Spleen (tissue), 11 donors: Measurements from ENCODE around the gene CTDSPL. TPM values are rescaled to one million over a fixed set of nuclear protein-coding genes. Genes with fewer than 3 reads are reported as not detected.

Experiments
- DNase-seq: peaks from one replicate; pipeline ENCODE4 v3.0.0-alpha.2; 2020
- H3K27ac ChIP-seq, 8 donors: fragments of 200-600 bp; sonication (generic) in 7 of 8; 1 replicate in 4 of 8; 2 replicates in 4 of 8; pipeline versions ENCODE4 v1.5.0 to v1.8.0; 2016 to 2021; ENCODE audit warnings: inconsistent platforms in 4 of 8, mild to moderate bottlenecking in 4 of 8, moderate library complexity in 1 of 8
- H3K27me3 ChIP-seq, 7 donors: fragments of 200-600 bp; sonication (generic) in 6 of 7; replicated peaks in 1 of 7; 1 replicate in 4 of 7; 2 replicates in 3 of 7; pipeline versions ENCODE4 v1.5.0 to v1.8.0; 2016 to 2021; ENCODE audit warnings: inconsistent platforms in 3 of 7, mild to moderate bottlenecking in 1 of 7
- H3K36me3 ChIP-seq, 6 donors: fragments of 200-600 bp; sonication (generic) in 5 of 6; 1 replicate in 4 of 6; 2 replicates in 2 of 6; pipeline versions ENCODE4 v1.5.0 to v1.8.0; 2016 to 2021; ENCODE audit warnings: inconsistent platforms in 2 of 6
- H3K4me1 ChIP-seq, 6 donors: fragments of 200-600 bp; sonication (generic) in 5 of 6; 1 replicate in 3 of 6; 2 replicates in 3 of 6; pipeline versions ENCODE4 v1.5.0 to v1.8.0; 2016 to 2021; ENCODE audit warnings: inconsistent platforms in 3 of 6
- H3K4me3 ChIP-seq, 8 donors: fragments of 200-600 bp; sonication (generic) in 7 of 8; 1 replicate in 4 of 8; 2 replicates in 4 of 8; pipeline versions ENCODE4 v1.5.0 to v1.8.0; 2016 to 2021; ENCODE audit warnings: inconsistent platforms in 4 of 8, mild to moderate bottlenecking in 4 of 8, moderate library complexity in 2 of 8
- H3K9me3 ChIP-seq, 8 donors: fragments of 200-600 bp; sonication (generic) in 7 of 8; 1 replicate in 4 of 8; 2 replicates in 4 of 8; pipeline versions ENCODE4 v1.5.0 to v1.8.0; 2016 to 2021; ENCODE audit warnings: inconsistent platforms in 4 of 8
- POLR2A ChIP-seq, 3 donors: fragments of 450-650 bp; IDR thresholded peaks; one replicate each; pipeline ENCODE4 v1.5.1; 2017; ENCODE audit warnings: antibody characterized with exemption in 3 of 3, mild to moderate bottlenecking in 1 of 3
- POLR2AphosphoS5 ChIP-seq, 3 donors: sonication (generic); formaldehyde crosslinking; IDR thresholded peaks; one replicate each; pipeline ENCODE4 v1.5.1; 2017; ENCODE audit warnings: antibody characterized with exemption in 3 of 3
- WGBS, 5 donors: extraction: QIAGEN DNeasy Blood & Tissue Kit in 3 of 5; methylation state at CpG; one replicate each; pipeline versions ENCODE4 v1.1.5 to v1.1.7; 2013 to 2018; 5-methylcytosine and 5-hydroxymethylcytosine counted together
- intact Hi-C: fragments of 100-400 bp; cut with DNase I; formaldehyde crosslinking; loops from one replicate; pipeline ENCODE4 v1.15.0; 2023; ENCODE audit warnings: low total_unique reads
- polyA plus RNA-seq, 3 donors: library from polyadenylated mRNA; stranded (reverse); fragments of 200-250 nt; gene quantifications; one replicate each; pipeline ENCODE4 v1.2.1, GENCODE V29; 2013
- total RNA-seq, 7 donors: library from RNA; depleted of rRNA in 3 of 7; stranded (reverse); fragments of >200 nt in 3 of 7; fragmentation: NEBNext Ultra II Directional in 4 of 7; extraction: Animal tissue kit (Norgen Biotek cat#: 25700) in 4 of 7; gene quantifications; one replicate each; pipeline versions ENCODE4 v1.1.0 to v1.2.1, GENCODE V29; 2016 to 2021
- TF ChIP-seq, protein P1 (sequence below), 11 experiments: fragments of 200-600 bp in 7 of 11; fragments of 450-650 bp in 4 of 11; sonication (generic) in 4 of 11; IDR thresholded peaks in 8 of 11; conservative IDR thresholded peaks in 3 of 11; 1 replicate in 7 of 11; 2 replicates in 4 of 11; pipeline versions ENCODE4 v1.4.0 to v1.8.0; 2016 to 2021; ENCODE audit warnings: antibody characterized with exemption in 11 of 11, inconsistent platforms in 4 of 11, mild to moderate bottlenecking in 1 of 11
- donor health status: healthy with polysubstance abuse.
- donor health status: DM: no; HTN: no; CAD: no; lungs with moderate emphysema.
- donor health status: DM: no; HTN: no; CAD: no.
- donor health status: Bipolar disorder and iron deficiency.
- donor health status: healthy.
- donor health status: DM: no; HTN: no; CAD: no.
- donor health status: DM: yes; HTN: yes; CAD: no.

CTDSPL gene
- total and polyA plus RNA-seq, 10 donors, result 3.9 to 46.0 (median 26.2) TPM

DNA sequence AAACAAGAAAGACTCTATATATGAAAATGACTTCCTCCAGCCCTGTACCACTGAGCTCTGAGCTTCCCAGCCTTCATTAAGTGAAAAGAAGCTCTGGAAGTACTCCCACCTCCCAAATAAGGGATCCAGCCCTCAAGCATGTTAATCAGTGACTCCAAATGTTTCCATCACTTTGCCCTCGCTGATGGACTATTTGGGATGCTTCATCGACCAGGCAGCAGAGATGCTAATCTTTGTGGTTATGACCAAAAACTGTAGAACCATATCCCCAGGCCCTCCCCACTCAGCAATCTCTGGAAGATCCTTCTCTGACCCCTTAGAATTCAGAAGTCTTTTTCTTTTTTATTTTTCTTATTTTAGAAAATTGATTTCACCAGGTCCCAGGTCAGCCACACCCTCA, 2.3 kb upstream of the CTDSPL start:
- Histone ChIP-seq H3K4me1 (peaks cover 4 to 48% (median 28%) of the 10 kb centered on the region in 6 donors), H3K27me3 (peaks cover 0 to 42% (median 6%) of the 10 kb centered on the region in 7 donors), H3K27ac (peak overlapping the region in 6 of 8 donors; percentile 61 to 86 (median 82)), H3K36me3 (no peaks in the 10 kb centered on the region), H3K4me3 (no peak overlapping the region), H3K9me3 (no peaks in the 10 kb centered on the region)
- TF ChIP-seq POLR2A (IDR thresholded peaks at IDR 0.05) (no peak), POLR2AphosphoS5 (IDR thresholded peaks at IDR 0.05) (no peak)
- TF ChIP-seq, protein P1, sequence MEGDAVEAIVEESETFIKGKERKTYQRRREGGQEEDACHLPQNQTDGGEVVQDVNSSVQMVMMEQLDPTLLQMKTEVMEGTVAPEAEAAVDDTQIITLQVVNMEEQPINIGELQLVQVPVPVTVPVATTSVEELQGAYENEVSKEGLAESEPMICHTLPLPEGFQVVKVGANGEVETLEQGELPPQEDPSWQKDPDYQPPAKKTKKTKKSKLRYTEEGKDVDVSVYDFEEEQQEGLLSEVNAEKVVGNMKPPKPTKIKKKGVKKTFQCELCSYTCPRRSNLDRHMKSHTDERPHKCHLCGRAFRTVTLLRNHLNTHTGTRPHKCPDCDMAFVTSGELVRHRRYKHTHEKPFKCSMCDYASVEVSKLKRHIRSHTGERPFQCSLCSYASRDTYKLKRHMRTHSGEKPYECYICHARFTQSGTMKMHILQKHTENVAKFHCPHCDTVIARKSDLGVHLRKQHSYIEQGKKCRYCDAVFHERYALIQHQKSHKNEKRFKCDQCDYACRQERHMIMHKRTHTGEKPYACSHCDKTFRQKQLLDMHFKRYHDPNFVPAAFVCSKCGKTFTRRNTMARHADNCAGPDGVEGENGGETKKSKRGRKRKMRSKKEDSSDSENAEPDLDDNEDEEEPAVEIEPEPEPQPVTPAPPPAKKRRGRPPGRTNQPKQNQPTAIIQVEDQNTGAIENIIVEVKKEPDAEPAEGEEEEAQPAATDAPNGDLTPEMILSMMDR (IDR thresholded peaks at IDR 0.05 in 8 of 11, conservative IDR thresholded peaks at IDR 0.05 in 3 of 11), result no peak
- WGBS, 5 donors, result 44 to 66% (median 55%) methylated on average over 2 of the region's 2 CpGs
- intact Hi-C loops, result loop anchor here (5.0 kb wide), 1 partner anchor 108 kb away; no protein-coding TSS in a partner anchor
- DNase-seq, result no peak

DNA sequence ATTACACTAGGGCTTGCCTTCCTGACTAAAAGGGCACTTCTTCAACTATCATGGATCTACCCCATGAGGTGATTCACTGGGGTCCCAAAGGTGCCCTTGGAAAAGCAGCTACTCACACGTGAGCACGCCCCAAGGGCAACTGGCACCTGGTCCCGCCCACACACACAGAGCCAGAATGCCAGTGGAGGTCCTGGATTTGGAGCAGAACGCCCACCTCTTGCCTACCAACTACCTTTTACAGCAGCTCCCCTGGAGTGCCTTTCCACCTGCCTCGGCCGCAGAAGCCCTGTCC, 1.8 kb upstream of the CTDSPL start:
- intact Hi-C loops, result loop anchor here (5.0 kb wide), 1 partner anchor 107 kb away; no protein-coding TSS in a partner anchor
- WGBS, 5 donors, result 82 to 85% (median 84%) methylated on average over 6 of the region's 6 CpGs
- TF ChIP-seq, protein P1 (IDR thresholded peaks at IDR 0.05 in 8 of 11, conservative IDR thresholded peaks at IDR 0.05 in 3 of 11), result no peak
- peak overlapping the region in 3 of 8 donors; percentile 57 to 77 (median 60) for H3K4me3 ChIP-seq
- peak overlapping the region in 7 of 8 donors; percentile 60 to 86 (median 81) for H3K27ac ChIP-seq
- peaks cover 0 to 42% (median 6%) of the 10 kb centered on the region in 7 donors for H3K27me3 ChIP-seq
- DNase-seq, result no peak
- no peaks in the 10 kb centered on the region for H3K9me3 ChIP-seq
- no peaks in the 10 kb centered on the region for H3K36me3 ChIP-seq
- H3K4me1 ChIP-seq, result peaks cover 4 to 52% (median 30%) of the 10 kb centered on the region in 6 donors

DNA sequence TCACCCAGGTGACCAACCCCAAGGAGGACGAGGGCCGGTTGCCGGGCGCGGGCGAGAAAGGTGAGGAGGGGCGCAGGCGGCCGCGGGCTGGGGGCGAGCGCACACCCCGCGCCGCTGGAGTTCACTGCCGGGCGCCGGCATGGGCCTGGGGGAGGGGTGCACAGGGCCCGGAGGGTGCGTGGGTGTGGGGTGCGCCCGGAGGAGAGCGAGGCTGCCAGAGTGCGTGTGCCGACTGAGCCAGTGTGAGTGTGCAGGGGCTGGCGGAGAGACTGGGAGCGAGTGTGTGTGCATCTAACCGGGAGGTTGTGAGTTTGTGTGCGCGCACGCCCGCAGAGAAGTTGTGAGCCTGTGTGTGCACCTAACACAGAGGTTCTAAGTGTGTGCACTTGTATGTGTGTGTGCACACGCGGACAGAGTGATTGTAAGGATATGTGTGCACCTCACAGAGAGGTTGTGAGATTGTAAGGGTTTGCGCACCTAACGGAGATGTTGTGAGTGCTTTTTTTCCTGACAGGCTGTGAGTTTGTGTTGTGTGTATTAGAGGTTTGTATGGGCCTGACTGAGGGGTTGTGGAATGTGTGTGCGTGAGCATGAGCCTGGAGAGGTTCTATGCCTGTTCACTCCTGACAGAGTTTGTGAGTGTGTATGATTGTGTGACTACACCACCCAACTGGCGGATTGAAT, 681 bp downstream of the CTDSPL start:
- H3K27me3 ChIP-seq, result peaks cover 0 to 42% (median 6%) of the 10 kb centered on the region in 7 donors
- H3K36me3 ChIP-seq, result no peaks in the 10 kb centered on the region
- peaks cover 4 to 56% (median 31%) of the 10 kb centered on the region in 6 donors for H3K4me1 ChIP-seq
- H3K4me3 ChIP-seq, result peak overlapping the region; percentile 44 to 77 (median 58)
- no peak for TF ChIP-seq POLR2A (IDR thresholded peaks at IDR 0.05)
- TF ChIP-seq POLR2AphosphoS5 (IDR thresholded peaks at IDR 0.05), result peak in 1 of 3 donors; percentile 28
- 6 to 19% (median 12%) methylated on average over 25 to 38 of the region's 38 CpGs for WGBS, 5 donors
- DNase-seq, result peak; percentile 83
- peak overlapping the region in 6 of 8 donors; percentile 55 to 82 (median 72) for H3K27ac ChIP-seq
- no peaks in the 10 kb centered on the region for H3K9me3 ChIP-seq
- intact Hi-C loops, result no loop called here

DNA sequence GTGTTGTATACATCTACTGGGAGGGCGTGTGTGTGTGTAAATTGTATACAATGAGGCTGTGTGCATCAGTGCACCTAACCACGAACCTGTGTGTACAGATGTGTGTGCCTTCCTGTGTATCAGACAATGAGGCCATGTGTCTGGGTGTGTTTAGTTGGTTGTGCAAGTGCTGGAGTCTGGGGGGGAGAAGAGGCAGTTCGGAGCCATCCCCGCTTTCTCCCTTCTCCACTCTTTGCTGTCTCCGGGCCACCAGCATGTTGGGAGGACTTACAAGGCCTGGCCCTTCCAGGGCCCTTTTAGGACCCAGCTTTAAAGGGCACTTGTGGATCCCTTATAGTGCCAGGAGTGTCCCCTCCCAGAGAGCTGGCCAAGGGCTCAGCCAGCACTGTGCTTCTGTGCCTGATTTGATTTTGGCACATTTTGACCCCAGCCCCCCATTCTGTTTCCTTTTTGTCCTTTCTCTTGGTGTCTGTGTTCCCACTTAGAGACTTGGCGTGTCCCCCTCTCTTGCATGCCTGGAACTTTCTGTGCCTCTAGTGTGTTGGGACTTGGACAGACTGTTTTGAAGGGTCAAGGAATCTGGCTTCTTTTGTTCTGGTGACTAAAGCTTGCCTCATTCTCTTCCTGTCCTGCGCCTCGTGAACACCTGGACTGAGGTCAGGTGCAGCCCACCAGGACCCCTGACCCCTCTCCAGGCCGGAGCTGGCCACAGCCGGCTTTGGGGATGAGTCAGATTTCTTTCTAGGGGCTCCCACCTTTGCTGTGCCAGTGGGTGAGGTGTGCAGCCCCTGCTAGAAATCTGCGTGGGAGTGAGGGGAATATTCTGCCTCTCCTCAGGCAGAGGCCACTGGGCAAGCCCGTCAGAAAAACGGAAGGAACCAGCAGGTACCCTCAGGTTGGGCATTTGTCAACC, 1.5 kb downstream of the CTDSPL start:
- TF ChIP-seq POLR2A (IDR thresholded peaks at IDR 0.05) (no peak), POLR2AphosphoS5 (IDR thresholded peaks at IDR 0.05) (no peak)
- TF ChIP-seq, protein P1 (IDR thresholded peaks at IDR 0.05 in 8 of 11, conservative IDR thresholded peaks at IDR 0.05 in 3 of 11), result no peak
- intact Hi-C loops, result no loop called here

More for the DNA sequence above, 1.5 kb downstream of the CTDSPL start:
- H3K36me3 ChIP-seq, result no peaks in the 10 kb centered on the region
- no peaks in the 10 kb centered on the region for H3K9me3 ChIP-seq
- peak; percentile 58 for DNase-seq
- peaks cover 4 to 56% (median 31%) of the 10 kb centered on the region in 6 donors for H3K4me1 ChIP-seq
- WGBS, 5 donors, result 30 to 59% (median 38%) methylated on average over 11 to 13 of the region's 13 CpGs
- peaks cover 0 to 42% (median 6%) of the 10 kb centered on the region in 7 donors for H3K27me3 ChIP-seq
- H3K4me3 ChIP-seq, result peak overlapping the region; percentile 44 to 77 (median 58)
- H3K27ac ChIP-seq, result peak overlapping the region in 6 of 8 donors; percentile 37 to 82 (median 72)
